Fibroblast of the conjunctiva (primary cell): ENCODE results near the gene TOMM20.
"Not testable (repeated sequence)": the region's sequence is repeated elsewhere in the genome, so short reads cannot be mapped to it uniquely, and the experiment has no call there.

Source experiments
- DNase-seq: peaks from one replicate; pipeline ENCODE4 v3.0.0-alpha.2; 2010; ENCODE audit warnings: low read depth

Gene TOMM20

DNA sequence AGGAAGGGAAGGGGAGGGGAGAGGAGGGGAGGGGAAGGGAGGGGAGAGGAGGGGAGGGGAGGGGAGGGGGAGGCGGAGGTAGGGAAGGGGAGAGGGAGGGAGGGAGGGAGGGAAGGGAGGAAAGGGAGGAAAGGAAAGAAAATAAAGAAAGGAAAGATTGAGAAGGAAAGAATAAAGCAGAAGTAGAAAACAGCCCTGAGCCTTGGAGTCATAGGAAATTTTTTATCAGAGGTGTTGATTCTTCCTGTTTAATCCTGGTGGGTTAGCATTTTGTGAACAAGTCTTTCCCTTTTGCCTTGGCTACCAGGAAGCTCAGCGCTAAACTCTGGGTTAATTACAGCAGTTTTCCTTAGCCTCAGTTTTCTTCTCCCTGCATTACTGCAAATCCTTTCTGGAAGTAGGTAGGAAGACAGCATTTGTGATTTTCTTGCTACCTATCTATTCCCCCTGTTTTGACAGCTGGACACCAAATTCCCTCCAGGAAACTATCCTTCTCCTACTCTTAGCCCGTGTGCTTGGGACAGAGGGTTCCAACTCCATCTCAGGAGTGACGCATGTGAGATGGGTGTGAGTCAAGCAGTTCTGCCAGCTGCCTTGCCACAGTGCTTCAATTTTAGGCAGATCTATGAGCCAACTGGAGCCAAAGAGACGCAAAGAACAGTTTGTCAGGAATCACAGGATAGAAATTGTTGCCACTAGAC lies 26.9 kb downstream of the TOMM20 start:
- no peak for DNase-seq

DNA sequence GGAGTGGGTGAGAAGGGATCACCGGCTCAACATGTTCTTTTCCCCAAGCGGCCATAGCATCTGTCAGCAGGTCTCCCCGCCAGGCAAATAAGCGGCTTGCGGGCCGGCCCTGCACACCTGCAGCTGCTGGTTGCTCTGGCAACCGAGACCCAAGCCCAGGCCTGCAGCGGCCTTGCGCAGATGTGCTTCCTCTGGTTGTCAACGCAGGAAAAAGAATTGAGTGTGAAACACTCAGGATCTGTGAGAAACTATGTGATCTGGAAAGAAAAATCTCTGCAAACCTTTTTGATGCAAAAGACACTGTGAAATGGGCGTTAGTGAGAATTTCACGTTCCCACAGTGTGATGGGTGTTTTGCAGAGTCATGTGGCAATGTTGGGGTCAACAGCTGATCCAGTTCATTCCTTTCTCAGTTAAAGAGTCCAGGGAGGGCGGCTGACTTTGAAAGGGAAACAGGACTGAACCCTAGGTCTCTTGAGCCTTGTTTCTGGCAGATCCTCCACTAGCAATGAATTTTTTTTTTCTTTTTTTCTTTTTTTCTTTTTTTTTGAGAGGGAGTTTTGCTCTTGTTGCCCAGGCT lies 28.4 kb downstream of the TOMM20 start:
- DNase-seq: no peak

GRCh38 chr1:235098991-235099390 lies 29.6 kb downstream of the TOMM20 start:
- no peak for DNase-seq

- DNase-seq: no peak
Observed at GRCh38 chr1:235098547-235098946, 30.1 kb downstream of the TOMM20 start.

DNA sequence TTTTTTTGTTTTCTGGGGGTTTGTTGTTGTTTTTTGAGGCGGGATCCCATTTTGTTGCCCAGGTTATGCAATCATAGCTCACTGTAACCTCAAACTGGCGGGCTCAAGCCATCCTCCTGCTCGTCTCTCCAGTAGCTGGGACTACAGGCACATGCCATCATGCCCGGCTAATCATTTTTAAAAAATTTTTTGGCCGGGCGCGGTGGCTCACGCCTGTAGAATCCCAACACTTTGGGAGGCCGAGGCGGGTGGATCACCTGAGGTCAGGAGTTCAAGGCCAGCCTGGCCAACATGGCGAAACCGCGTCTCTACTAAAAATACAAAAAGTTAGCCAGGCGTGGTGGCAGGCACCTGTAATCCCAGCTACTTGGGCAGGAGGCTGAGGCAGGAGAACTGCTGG lies 31.1 kb downstream of the TOMM20 start:
- DNase-seq: not testable (repeated sequence)

- no peak for DNase-seq
Observed at GRCh38 chr1:235095938-235096562, 32.6 kb downstream of the TOMM20 start.

DNA sequence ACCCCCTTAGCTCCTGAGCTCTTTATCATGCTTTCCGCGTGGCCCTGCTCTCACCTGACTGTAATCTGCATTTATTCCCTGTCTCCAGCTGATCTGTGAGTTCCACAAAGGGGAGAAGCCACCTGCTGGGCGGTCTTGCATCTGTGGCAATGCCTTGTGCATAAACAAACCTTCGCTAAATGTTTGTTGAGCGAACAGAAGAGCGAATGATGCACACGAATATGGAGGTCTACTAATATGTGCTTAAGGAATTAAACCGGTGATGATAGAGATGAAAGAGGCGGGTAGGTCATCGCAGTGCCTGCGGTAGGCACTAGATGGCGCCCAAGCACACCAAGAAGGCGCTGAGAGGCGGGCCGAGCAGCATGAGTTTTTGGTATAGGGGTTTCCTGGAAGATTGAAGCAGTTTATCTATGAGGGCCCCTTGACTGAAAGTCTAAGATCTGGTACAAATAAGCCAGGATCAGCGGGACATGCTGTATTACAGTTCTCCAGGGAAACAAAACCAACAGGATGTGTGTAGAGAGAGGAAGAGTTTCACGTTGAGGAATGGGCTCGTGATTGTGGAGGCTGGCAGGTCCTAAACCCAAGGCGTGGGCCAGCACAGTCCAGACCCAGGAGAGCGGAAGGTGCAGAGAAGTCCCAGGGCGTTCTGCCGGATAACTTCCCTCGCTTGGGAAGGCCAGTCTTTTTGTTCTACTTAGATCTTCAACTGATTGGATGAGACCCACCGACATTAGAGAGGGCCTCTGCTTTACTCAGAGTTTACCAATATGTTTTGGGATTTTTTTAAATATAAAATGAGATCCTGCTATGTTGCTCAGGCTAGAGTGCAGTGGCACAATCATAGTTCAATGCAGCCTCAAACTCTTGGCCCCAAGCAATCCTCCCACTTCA lies 34.7 kb downstream of the TOMM20 start:
- no peak for DNase-seq

GRCh38 chr1:235093013-235093695 lies 35.5 kb downstream of the TOMM20 start:
- DNase-seq: no peak

DNA sequence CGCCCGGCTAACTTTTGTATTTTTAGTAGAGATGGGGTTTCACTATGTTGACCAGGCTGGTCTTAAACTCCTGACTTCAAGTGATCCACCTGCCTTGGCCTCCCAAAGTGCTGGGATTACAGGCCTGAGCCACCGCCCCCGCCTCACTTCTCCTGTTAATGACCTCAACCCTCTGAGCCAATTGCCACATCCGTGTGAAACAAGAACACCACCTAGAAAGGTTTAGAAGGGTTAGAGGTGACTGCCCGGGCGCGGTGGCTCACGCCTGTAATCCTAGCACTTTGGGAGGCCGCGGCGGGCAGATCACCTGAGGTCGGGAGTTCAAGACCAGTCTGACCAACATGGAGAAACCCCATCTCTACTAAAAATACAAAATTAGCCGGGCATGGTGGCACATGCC lies 36.2 kb downstream of the TOMM20 start:
- not testable (repeated sequence) for DNase-seq

GRCh38 chr1:235092045-235092406 lies 36.6 kb downstream of the TOMM20 start:
- DNase-seq: not testable (repeated sequence)

DNA sequence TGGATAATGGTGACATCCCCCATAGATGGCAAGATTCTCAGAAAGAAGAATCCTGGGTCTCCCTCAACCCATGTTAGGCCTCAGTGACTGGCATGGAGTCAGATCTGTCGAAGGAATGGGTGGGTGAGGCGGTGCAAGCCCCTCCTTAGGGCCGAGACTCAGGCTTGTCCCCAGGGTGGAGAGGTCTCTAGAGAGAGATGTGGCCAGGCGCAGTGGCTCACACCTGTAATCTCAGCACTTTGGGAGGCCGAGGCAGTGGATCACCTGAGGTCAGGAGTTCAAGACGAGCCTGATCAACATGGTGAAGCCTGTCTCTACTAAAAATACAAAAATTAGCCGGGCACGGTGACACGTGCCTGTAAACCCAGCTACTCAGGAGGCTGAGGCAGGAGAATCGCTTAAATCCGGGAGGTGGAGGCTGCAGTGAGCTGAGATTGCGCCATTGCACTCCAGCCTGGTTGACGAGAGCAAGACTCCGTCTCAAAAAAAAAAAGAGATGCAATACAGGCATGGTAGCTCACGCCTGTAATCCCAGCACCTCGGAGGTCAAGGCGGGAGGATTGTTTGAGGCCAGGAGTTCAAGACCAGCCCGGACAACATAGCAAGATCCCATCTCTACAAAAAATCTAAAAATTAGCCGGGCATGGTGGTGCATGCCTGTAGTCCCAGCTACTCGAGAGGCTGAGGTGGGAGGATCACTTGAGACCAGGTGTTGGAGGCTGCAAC lies 37.2 kb downstream of the TOMM20 start:
- not testable (repeated sequence) for DNase-seq

- no peak for DNase-seq
Observed at GRCh38 chr1:235090406-235091069, 38.1 kb downstream of the TOMM20 start.

DNA sequence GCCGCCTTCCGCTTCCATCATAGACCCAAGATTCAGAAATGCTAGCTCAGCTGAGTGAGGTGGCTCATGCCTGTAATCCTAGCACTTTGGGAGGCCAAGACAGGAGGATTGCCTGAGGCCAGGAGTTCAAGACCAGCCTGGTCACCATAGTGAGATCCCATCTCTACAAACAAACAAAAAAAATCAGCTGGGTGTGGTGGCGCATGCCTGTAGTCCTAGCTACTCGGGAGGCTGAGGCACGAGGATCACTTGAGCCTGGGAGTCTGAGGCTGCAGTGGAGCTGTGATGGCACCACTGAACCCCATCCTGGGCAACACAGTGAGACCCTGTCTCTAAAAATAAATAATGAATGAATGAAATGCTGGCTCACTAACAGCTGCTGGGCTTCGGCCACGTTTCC lies 39.7 kb downstream of the TOMM20 start:
- no peak for DNase-seq

DNA sequence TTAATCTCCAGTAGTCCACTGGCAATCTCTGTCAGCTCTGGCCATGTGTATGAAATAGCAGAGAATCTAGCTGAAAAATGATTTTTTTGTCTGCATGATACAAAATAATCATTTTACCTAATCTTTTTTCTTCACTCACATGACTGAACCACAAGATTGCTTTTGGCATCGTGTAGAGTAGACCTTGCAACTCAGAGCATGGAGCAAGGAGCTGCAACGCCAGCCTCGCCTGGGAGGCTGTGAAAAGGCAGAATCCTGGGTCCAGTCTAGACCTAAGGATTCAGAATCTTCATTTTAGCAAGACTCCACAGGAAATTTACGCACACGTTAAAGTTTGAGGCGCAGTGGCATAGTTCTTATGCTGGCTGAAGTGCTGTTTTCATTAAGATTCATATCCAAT lies 40.2 kb downstream of the TOMM20 start:
- no peak for DNase-seq

GRCh38 chr1:235087906-235088305 lies 40.7 kb downstream of the TOMM20 start:
- DNase-seq: no peak

DNA sequence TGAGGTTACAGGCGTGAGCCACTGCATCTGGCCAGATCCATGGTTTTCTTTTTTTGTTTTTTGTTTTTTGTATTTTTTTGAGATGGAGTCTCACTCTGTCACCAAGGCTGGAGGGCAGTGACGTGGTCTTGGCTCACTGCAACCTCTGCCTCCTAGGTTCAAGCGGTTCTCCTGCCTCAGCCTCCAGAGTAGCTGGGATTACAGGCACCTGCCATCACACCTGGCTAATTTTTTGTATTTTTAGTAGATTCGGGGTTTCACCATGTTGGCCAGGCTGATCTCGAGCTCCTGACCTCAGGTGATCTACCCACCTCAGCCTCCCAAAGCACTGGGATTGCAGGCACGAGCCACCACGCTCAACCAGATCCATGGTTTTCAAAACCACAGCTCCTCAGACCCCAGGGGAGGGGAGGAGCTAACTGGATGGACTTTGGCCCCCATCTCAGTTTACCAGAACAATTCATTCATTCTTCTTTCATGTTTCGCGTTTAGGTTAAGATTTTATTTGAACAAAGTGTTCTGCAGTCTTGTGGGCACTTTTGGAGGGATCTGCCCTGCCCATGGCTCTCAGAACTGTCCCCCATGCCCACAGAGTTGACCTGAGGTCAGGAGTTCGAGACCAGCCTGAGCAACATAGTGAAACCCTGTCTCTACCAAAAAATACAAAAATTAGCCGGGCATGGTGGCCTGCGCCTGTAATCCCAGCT lies 43.1 kb downstream of the TOMM20 start:
- DNase-seq: not testable (repeated sequence)

DNA sequence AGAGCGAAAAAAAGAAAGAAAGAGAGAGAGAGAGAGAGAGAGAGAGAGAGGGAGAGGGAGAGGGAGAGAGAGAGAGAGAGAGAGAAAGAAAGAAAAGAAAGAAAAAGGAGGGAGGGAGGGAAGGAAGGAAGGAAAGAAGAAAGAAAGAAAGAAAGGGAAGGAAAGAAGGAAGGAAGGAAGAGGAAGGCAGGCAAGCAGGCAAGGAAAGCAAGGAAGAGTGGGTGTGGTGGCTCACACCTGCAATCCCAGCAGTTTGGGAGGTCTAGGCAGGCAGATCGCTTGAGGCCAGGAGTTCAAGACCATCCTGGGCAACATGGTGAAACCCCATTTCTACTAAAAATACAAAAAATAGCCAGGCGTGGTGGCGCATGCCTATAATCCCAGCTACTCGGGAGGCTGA lies 47.8 kb downstream of the TOMM20 start:
- DNase-seq: not testable (repeated sequence)

DNA sequence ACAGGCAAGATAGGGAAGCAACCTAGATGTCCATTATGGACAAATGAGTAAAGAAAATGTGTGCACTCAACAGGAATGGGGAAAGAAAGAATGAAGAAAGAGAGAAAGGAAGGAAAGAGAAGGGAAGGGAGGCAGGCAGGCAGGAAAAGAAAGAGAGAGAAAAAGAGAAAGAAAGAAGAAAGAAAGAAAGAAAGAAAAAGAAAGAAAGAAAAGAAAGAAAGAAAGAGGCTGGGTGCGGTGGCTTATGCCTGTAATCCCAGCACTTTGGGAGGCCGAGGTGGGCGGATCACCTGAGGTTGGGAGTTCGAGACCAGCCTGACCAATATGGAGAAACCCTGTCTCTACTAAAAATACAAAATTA lies 48.4 kb downstream of the TOMM20 start:
- DNase-seq: not testable (repeated sequence)

GRCh38 chr1:235079443-235080296 lies 49.0 kb downstream of the TOMM20 start:
- DNase-seq: no peak
